ENCODE results near the gene OSBPL2.

Gene OSBPL2

GRCh38 chr20:62323146-62323979 lies 85.0 kb downstream of the OSBPL2 start:
- FAIRE-seq (no peak), DNase-seq (ENCODE audit: insufficient read length, low spot score) (no peak)
- TF ChIP-seq POLR2AphosphoS5 (IDR thresholded peaks at IDR 0.05; ENCODE audit: low read depth, low read length) (no peak), PAX5 (IDR thresholded peaks at IDR 0.05; ENCODE audit: insufficient read depth, low read length, severe bottlenecking) (no peak), POU2F2 (IDR thresholded peaks at IDR 0.05; ENCODE audit: low read depth, low read length) (no peak), TAF1 (IDR thresholded peaks at IDR 0.05; ENCODE audit: low read depth, low read length) (no peak), POLR2A (IDR thresholded peaks at IDR 0.05; ENCODE audit: low read depth, low read length) (no peak), SPI1 (IDR thresholded peaks at IDR 0.05; ENCODE audit: low read depth, low read length) (no peak)

GRCh38 chr20:62323980-62324906 lies 85.9 kb downstream of the OSBPL2 start:
- TF ChIP-seq PAX5 (IDR thresholded peaks at IDR 0.05; ENCODE audit: insufficient read depth, low read length, severe bottlenecking) (no peak), TAF1 (IDR thresholded peaks at IDR 0.05; ENCODE audit: low read depth, low read length) (no peak), POLR2AphosphoS5 (IDR thresholded peaks at IDR 0.05; ENCODE audit: low read depth, low read length) (no peak), POU2F2 (IDR thresholded peaks at IDR 0.05; ENCODE audit: low read depth, low read length) (no peak), SPI1 (IDR thresholded peaks at IDR 0.05; ENCODE audit: low read depth, low read length) (no peak), POLR2A (IDR thresholded peaks at IDR 0.05; ENCODE audit: low read depth, low read length) (no peak)
- DNase-seq (ENCODE audit: insufficient read length, low spot score): no peak
- no peak for FAIRE-seq

DNA sequence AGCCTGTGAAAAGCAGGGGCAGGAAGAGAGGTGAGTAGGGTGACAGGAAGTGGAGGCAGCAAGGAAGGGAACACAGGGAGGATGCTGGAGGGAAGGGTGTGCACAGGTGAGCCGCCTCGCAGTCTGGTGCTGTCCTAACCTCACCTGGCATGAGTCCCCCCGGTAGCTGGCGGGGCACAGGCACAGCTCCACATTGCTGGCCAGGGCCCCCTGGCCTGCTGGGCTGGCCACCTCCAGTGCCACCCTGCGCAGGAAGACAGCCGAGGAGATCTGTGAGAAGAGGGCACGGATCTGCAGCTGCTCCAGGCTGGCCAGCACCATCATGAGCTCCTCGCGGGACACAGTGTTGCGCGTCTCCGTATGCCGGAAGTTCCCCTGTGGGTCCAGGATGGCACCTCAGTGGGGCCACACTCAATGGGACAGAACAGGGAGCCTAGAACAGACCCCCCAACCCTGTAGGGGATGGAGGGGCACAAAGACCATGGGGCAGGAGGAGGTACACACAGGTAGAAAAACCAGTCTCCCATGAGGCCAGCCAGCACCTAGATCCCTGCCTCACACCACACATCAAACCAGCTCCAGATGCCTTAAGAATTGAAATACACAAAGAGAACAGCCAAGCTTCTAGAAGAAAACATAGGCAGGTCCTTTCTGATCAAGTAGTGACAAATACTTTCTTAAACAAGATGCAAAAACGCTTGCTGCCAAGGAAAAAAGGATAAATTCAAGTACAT lies 87.0 kb downstream of the OSBPL2 start:
- TF ChIP-seq PAX5 (IDR thresholded peaks at IDR 0.05; ENCODE audit: insufficient read depth, low read length, severe bottlenecking) (no peak), POLR2AphosphoS5 (IDR thresholded peaks at IDR 0.05; ENCODE audit: low read depth, low read length) (no peak), POU2F2 (IDR thresholded peaks at IDR 0.05; ENCODE audit: low read depth, low read length) (no peak), SPI1 (IDR thresholded peaks at IDR 0.05; ENCODE audit: low read depth, low read length) (no peak), POLR2A (IDR thresholded peaks at IDR 0.05; ENCODE audit: low read depth, low read length) (no peak), TAF1 (IDR thresholded peaks at IDR 0.05; ENCODE audit: low read depth, low read length) (no peak)
- FAIRE-seq (no peak), DNase-seq (ENCODE audit: insufficient read length, low spot score) (no peak)

GRCh38 chr20:62326559-62326958 lies 88.2 kb downstream of the OSBPL2 start:
- no peak for TF ChIP-seq TAF1 (IDR thresholded peaks at IDR 0.05; ENCODE audit: low read depth, low read length)
- no peak for TF ChIP-seq POLR2AphosphoS5 (IDR thresholded peaks at IDR 0.05; ENCODE audit: low read depth, low read length)
- TF ChIP-seq POLR2A (IDR thresholded peaks at IDR 0.05; ENCODE audit: low read depth, low read length): no peak
- no peak for TF ChIP-seq PAX5 (IDR thresholded peaks at IDR 0.05; ENCODE audit: insufficient read depth, low read length, severe bottlenecking)
- no peak for TF ChIP-seq POU2F2 (IDR thresholded peaks at IDR 0.05; ENCODE audit: low read depth, low read length)
- no peak for TF ChIP-seq SPI1 (IDR thresholded peaks at IDR 0.05; ENCODE audit: low read depth, low read length)
- FAIRE-seq (no peak), DNase-seq (ENCODE audit: insufficient read length, low spot score) (no peak)

GRCh38 chr20:62326959-62327725 lies 88.8 kb downstream of the OSBPL2 start:
- no peak for DNase-seq (ENCODE audit: insufficient read length, low spot score)
- FAIRE-seq: no peak
- TF ChIP-seq POLR2A (IDR thresholded peaks at IDR 0.05; ENCODE audit: low read depth, low read length) (no peak), POLR2AphosphoS5 (IDR thresholded peaks at IDR 0.05; ENCODE audit: low read depth, low read length) (no peak), POU2F2 (IDR thresholded peaks at IDR 0.05; ENCODE audit: low read depth, low read length) (no peak), PAX5 (IDR thresholded peaks at IDR 0.05; ENCODE audit: insufficient read depth, low read length, severe bottlenecking) (no peak), SPI1 (IDR thresholded peaks at IDR 0.05; ENCODE audit: low read depth, low read length) (no peak), TAF1 (IDR thresholded peaks at IDR 0.05; ENCODE audit: low read depth, low read length) (no peak)

GRCh38 chr20:62327726-62328495 lies 89.6 kb downstream of the OSBPL2 start:
- DNase-seq (ENCODE audit: insufficient read length, low spot score) (no peak), FAIRE-seq (no peak)
- TF ChIP-seq POLR2AphosphoS5 (IDR thresholded peaks at IDR 0.05; ENCODE audit: low read depth, low read length): no peak
- no peak for TF ChIP-seq SPI1 (IDR thresholded peaks at IDR 0.05; ENCODE audit: low read depth, low read length)
- no peak for TF ChIP-seq PAX5 (IDR thresholded peaks at IDR 0.05; ENCODE audit: insufficient read depth, low read length, severe bottlenecking)
- no peak for TF ChIP-seq POLR2A (IDR thresholded peaks at IDR 0.05; ENCODE audit: low read depth, low read length)
- TF ChIP-seq POU2F2 (IDR thresholded peaks at IDR 0.05; ENCODE audit: low read depth, low read length): no peak

DNA sequence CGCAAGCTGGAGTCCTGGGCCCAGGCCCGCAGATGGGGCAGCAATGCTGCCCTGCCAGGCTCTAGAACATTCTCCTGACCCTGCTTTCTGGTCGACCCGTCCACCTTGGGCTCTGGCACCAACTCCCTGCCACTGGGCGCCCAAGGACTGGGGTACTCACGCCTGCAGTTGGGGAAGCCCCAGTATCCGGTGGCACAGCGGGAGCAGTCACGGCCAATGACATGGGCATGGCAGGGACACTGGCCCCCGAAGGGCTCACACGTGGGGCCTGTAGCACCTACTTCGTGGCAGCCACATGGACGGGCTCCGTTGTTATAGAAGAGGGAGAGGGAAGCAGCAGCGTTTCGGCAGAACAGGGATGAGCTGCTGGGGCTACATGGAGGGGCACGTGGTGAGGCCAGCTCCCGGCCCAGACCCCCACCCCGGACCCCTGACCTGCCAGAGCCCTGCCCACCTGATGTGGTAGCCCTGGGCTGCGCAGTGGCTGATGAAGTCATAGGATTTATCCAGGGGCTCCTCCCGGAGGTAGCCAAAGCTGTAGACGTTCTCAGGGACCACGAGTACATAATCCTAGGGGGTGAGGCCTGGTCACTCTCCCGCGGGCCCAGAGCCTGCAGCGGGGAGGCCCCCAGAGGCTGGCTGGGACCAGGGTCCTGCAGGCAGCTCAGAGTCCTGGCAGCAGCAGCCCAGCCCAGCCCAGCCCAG lies 90.5 kb downstream of the OSBPL2 start:
- DNase-seq (ENCODE audit: insufficient read length, low spot score) (no peak), FAIRE-seq (no peak)
- no peak for TF ChIP-seq TAF1 (IDR thresholded peaks at IDR 0.05; ENCODE audit: low read depth, low read length)
- no peak for TF ChIP-seq POLR2A (IDR thresholded peaks at IDR 0.05; ENCODE audit: low read depth, low read length)
- no peak for TF ChIP-seq POU2F2 (IDR thresholded peaks at IDR 0.05; ENCODE audit: low read depth, low read length)
- TF ChIP-seq PAX5 (IDR thresholded peaks at IDR 0.05; ENCODE audit: insufficient read depth, low read length, severe bottlenecking): no peak
- no peak for TF ChIP-seq POLR2AphosphoS5 (IDR thresholded peaks at IDR 0.05; ENCODE audit: low read depth, low read length)
- no peak for TF ChIP-seq SPI1 (IDR thresholded peaks at IDR 0.05; ENCODE audit: low read depth, low read length)

Data from GM12891 (cell line).